Measurements from ENCODE around the gene AFG1L.
"Not testable (repeated sequence)": the region's sequence is repeated elsewhere in the genome, so short reads cannot be mapped to it uniquely, and the experiment has no call there.

AFG1L gene

DNA sequence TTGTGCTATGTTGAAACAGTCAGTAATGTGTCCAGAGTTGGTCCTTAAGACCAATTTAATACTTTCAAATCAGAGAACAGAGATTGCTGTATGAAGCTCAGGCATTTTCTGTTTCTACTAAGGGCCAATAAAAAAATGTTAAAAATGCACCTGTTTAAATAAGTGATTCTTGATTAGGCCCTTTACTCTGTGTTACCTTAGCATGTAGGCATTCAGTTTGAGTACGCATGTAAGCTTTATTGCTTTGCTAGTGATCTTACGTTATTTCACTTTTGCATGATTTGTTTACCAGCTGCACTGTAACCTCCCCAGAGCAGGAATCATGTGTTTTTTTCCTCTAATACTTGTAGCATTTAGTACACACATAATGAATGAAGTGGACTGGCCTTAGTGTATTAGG is 61.0 kb downstream of the AFG1L start:
- DNase-seq = no peak

DNA sequence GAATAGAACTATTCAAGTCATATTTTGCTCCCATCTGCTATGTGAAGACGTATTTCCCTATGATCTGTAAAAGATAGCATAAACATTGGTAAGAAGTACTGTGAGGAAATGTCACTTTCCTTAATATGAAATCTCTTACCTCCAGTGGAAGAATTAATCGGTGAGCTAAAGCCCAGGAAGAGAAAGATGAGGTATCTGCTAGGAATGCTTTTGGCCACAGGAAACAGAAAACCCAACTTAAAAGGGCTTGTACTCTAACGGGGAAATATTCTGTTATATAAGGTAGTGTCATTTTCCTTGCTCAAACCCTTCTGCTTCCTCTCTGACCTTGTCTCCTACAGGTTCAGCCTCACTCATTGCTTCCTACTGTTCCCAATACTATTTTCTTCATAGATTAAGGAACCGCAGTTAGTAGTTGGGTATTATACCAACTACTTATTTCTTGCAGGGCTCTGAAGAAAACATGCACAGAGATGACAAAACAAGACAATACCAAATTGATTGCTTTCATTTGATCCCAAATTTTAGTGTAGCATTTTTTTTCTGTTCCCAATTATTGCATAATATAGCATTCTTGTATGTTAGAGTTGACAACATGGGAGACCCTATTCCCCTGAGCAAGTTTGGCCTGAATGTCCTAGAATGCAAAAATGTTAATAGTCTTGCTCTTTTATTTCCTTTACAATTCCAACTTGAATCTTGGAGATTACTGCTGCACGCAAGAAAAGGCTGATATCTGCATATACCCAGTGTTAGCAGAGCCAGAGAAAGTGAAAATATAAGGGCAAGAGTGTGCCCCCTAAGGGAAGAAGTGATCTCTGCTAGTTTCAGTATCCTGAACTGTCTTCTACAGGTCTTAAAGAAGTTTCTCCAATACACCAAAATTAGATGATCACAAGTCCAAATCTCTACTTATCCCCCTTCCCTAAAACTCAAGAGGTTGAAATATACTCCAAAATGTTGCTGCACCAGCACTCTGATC is 65.3 kb downstream of the AFG1L start:
- DNase-seq = no peak

- DNase-seq = no peak
These were observed 66.1 kb downstream of the AFG1L start for GRCh38 chr6:108360919-108361311.

DNA sequence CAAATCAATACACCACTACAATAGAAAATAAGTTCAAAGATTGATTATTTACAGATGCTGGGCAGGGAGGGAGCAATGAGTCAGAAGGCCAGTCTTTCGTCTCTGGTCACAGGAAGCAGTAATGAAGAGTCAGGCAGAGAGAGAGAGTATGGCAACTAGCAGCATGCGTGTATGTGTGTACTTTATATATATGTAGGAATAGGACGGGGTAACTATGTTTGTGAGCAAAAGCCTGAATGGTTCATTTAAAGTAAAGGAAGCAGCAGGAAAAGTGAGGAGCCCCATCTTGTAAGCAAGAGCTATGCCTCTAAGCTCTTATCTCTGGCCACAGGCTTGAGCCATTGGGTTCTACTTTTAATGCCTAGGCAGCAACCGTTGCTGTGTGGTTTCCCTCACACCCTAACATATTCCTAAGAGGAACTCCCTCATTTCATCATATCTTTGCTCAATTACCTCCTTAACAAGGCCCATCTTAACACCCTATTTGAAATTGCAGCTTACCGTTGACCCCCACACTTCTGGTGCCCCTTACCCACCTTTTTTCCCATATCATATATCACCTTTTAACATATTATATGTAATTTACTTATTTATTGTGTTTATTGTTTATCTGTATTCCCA is 66.6 kb downstream of the AFG1L start:
- DNase-seq = no peak

DNA sequence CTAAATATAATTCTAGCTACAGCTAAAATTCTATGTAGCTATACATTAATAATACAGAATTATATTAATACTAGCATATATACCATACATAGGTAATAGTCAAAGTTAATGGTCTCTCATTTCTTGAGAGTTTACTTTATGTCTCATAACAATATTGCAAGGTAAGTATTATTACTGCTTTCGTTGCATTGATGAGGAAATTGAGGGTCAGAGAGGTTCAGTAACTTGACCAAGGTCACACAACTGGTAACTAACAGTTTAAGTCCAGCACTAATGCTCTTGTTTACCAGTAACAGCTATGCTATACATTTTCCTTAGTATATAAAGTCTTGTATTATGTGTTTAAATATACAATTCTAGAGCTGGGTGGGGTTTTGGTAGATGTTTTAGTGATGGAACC is 67.6 kb downstream of the AFG1L start:
- no peak for DNase-seq

- no peak for DNase-seq
These were observed 68.3 kb downstream of the AFG1L start for GRCh38 chr6:108363113-108363512.

GRCh38 chr6:108363889-108364313 is 69.0 kb downstream of the AFG1L start:
- DNase-seq = no peak

DNA sequence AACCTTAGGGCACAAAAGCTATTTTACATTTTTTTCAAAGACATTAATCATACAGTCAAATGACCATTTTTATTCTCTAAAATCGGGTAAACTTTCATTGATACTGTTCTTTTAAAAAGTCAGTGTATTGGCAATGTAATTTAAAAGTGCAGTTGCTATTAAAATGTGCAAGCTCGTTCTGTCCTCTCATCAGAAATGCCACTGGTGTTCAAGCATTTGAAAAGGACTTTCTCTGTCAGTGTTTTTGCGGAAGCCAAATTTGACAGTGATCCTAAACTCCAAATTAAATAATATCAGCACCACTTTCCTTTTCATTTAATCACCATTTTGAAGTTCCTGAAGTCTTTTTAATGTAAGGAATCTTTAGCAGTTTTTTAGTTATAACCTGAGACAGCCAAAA is 69.6 kb downstream of the AFG1L start:
- no peak for DNase-seq

DNA sequence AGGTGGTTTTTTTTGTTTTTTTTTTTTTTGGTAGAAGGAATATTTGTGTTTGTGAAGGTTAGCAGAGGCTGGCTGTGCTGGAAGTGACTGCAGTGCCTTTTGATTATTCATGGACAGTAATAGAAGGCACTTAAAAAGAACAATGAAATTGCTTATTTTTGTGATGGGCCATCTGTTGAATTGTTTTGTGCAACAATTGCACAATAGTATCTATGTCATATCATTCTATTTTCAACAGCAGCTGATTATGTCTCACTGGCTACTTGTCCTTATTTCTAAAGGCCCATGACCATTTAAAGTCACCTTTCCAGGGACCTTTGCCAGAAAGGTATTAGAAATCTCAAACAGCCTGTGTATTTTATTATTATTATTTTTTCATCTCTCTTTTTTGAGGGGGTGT is 70.6 kb downstream of the AFG1L start:
- DNase-seq = no peak

GRCh38 chr6:108366236-108366635 is 71.4 kb downstream of the AFG1L start:
- no peak for DNase-seq

DNA sequence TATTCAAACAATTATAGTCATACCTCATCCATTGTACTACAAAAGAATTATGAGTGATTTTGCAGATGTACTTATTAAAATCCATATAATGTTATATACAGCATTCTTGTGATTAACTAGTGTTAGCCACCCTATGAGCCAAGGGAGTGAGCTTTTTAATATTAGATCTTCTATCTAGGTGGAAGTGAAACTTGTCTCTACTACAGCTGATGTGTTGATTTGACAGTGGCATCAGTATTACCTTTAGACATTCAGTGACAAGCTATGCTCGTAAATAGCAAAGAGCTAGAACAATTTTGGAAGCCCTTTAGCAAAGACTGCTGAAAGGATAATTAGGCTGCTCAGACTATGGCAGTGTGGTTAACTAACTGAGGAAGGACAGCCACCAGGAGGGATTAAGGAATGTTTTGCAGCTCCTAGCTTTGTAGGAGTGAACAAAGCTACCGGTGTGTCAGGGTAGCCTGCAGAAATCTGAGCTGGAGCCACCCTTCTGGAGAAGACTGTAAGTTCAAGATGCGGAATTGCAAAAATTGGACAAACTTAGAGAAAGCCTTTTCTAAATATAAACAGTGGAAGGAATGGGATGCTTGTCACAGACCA is 73.7 kb downstream of the AFG1L start:
- no peak for DNase-seq

- DNase-seq = no peak
These were observed 86.0 kb downstream of the AFG1L start for GRCh38 chr6:108380876-108381275.

DNA sequence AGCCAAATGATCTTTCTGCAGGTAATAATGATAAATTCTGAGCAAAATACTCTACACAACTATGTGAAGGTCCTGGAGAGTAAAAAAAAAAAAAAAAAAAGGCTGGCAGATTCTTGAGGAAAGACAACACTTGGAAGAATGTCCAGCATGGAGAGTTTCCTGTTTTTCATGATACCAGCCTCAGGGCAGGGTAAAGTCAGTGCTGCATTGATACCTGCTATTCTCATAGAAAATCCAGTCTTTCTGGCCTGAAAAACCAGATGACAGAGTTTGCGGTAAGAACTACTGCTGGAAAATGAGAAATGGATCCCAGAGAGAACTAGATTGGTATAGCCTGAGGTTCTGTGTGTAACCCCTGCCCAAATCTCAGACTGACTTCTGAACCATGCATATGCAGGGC is 89.1 kb downstream of the AFG1L start:
- no peak for DNase-seq

DNA sequence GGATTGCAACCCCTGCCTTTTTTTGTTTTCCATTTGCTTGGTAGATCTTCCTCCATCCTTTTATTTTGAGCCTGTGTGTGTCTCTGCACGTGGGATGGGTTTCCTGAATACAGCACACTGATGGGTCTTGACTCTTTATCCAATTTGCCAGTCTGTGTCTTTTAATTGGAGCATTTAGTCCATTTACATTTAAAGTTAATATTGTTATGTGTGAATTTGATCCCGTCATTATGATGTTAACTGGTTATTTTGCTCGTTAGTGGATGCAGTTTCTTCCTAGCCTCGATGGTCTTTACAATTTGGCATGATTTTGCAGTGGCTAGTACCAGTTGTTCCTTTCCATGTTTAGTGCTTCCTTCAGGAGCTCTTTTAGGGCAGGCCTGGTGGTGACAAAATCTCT is 94.3 kb downstream of the AFG1L start:
- DNase-seq = not testable (repeated sequence)

DNA sequence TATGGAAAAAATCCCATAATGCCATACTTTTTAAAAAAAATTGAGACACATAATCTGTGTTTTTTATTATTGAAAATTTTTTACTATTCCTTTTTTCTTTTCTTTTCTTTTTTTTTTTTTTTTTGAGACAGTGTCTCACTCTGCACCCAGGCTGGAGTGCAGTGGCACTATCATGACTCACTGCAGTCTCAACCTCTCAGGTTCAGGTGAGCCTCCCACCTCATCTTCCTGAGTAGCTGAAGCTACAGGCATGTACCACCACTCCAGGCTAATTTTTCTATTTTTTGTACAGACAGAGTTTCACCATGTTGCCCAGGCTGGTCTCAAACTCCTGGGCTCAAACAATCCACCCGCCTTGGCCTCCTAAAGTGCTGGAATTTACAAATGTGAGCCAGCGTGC is 100.4 kb downstream of the AFG1L start:
- DNase-seq = no peak

- DNase-seq = no peak
These were observed 108.4 kb downstream of the AFG1L start for GRCh38 chr6:108403236-108403635.

GRCh38 chr6:108406943-108407342 is 112.1 kb downstream of the AFG1L start:
- no peak for DNase-seq

DNA sequence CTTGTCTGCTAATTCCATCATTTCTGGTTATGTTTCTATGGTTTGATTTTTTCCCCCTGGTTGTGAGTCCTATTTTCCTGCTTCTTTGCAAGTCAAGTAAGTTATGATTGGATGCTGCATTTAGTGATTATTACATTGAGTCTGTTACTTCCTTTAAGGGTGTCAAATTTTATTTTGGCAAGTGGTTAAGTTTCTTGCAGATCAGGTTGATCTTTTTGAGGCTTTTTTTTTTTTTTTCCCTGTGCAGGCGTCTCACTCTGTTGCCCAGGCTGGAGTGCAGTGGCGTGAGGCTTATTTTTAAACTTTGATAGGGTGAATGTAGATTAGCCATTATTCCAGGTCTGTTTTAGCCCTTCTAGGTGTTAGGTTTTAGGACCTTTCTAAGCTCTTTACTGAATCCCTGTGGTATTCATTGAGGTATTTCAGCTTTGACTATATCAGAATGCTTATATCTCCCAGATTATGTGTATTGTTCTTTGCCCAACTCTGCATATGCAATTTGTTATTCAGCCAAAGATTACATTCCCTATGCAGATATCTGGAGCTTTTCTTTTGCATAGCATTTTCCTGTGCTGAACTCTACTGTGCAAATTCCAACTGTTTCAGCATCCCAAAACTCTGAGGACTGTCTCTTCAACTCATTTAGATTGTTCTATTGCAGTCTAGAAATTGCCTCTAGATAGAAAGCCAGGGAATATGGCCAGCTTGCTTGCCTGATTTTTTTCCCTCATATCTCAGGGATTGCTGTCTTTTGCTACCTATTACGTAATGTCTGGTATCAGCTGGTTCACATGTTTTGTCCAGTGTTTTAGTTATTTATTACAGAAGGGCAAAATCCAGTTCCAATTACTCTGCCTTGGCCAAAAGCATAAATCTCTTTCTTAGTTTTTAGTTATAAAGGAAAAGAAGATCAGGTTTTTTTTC is 113.3 kb downstream of the AFG1L start:
- DNase-seq = no peak

DNA sequence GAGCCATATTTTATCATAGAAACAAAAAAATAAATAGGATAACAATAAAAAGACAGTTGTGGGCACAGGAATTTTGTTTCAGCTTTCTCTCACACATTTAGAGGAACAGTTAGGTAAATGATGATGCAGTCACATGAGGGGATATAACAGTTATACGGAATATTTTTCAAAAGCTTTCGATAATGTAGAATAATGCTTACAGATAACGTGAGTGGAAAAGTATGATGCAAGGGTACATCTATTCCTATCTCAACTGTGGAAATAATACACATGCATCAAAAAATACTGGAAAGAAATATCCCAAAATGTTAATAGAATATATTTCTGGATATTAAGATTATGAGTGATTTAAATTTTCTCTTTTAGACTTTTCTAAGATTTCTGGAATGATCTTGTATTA is 114.0 kb downstream of the AFG1L start:
- no peak for DNase-seq

- not testable (repeated sequence) for DNase-seq
These were observed 121.4 kb downstream of the AFG1L start for GRCh38 chr6:108416047-108416833.

GRCh38 chr6:108417027-108417426 is 122.2 kb downstream of the AFG1L start:
- no peak for DNase-seq

DNA sequence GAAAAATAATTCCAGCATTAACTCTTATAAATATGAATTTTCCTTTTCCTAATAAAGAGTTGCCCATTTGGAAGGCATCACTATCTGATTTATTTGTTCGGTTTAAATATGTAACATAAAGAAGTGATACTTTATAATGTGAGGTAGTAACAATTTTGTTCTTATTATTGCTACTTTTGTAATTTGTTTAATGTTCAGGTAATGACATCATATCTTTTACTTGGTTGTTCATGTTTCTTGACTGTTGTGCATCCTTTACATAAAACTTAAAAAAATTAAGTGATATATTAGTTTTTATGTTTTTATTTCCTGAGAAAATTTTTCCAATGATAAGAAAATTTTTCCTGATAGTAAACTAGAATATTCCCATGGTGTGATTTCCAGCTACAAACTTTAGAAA is 124.6 kb downstream of the AFG1L start:
- no peak for DNase-seq
